Measurements from ENCODE around the gene TRIM63. TPM values are rescaled to one million over a fixed set of nuclear protein-coding genes. Genes with fewer than 3 reads are reported as not detected.
"Not testable (repeated sequence)": the region's sequence is repeated elsewhere in the genome, so short reads cannot be mapped to it uniquely, and the experiment has no call there.

The TRIM63 gene
- total RNA-seq (2014; rRNA removed; shearing (Covaris generic)): not detected in 2 replicates
- polyA plus RNA-seq (2014; cell fraction: nucleus; rRNA removed): not detected in 2 replicates

GRCh38 chr1:26067432-26067911 is at the start of gene TRIM63:
TSS of gene TRIM63 (minus strand) at chr1:26067630. CDS start at chr1:26067494, 136 bp downstream.
- no peak for DNase-seq (ENCODE audit: extremely low read depth, low read depth)

GRCh38 chr1:26114165-26114927 is 46.9 kb upstream of the TRIM63 start:
- DNase-seq (ENCODE audit: extremely low read depth, low read depth): no peak

- no peak for DNase-seq (ENCODE audit: extremely low read depth, low read depth)
Measured at GRCh38 chr1:26112407-26112775, 45.0 kb upstream of the TRIM63 start.

GRCh38 chr1:26111530-26112406 is 44.3 kb upstream of the TRIM63 start, which contains the start of gene PDIK1L:
TSS of gene PDIK1L (plus strand) at chr1:26111824. CDS start at chr1:26114309, 2,485 bp downstream.
- peak; percentile 88 for DNase-seq (ENCODE audit: extremely low read depth, low read depth)

- DNase-seq (ENCODE audit: extremely low read depth, low read depth): no peak
Measured at GRCh38 chr1:26110731-26111529, 43.5 kb upstream of the TRIM63 start.

GRCh38 chr1:26109229-26110164 is 42.1 kb upstream of the TRIM63 start:
- no peak for DNase-seq (ENCODE audit: extremely low read depth, low read depth)

- DNase-seq (ENCODE audit: extremely low read depth, low read depth): not testable (repeated sequence)
Measured at GRCh38 chr1:26105226-26105548, 37.8 kb upstream of the TRIM63 start.

GRCh38 chr1:26102526-26102925 is 35.1 kb upstream of the TRIM63 start:
- DNase-seq (ENCODE audit: extremely low read depth, low read depth): no peak

GRCh38 chr1:26102119-26102518 is 34.7 kb upstream of the TRIM63 start:
- no peak for DNase-seq (ENCODE audit: extremely low read depth, low read depth)

- DNase-seq (ENCODE audit: extremely low read depth, low read depth): not testable (repeated sequence)
Measured at GRCh38 chr1:26100204-26100603, 32.8 kb upstream of the TRIM63 start.

GRCh38 chr1:26099780-26100179 is 32.4 kb upstream of the TRIM63 start:
- DNase-seq (ENCODE audit: extremely low read depth, low read depth): no peak

- DNase-seq (ENCODE audit: extremely low read depth, low read depth): no peak
Measured at GRCh38 chr1:26098602-26099001, 31.2 kb upstream of the TRIM63 start.

- DNase-seq (ENCODE audit: extremely low read depth, low read depth): no peak
Measured at GRCh38 chr1:26097696-26098095, 30.3 kb upstream of the TRIM63 start.

GRCh38 chr1:26096471-26096870 is 29.0 kb upstream of the TRIM63 start:
- no peak for DNase-seq (ENCODE audit: extremely low read depth, low read depth)

- DNase-seq (ENCODE audit: extremely low read depth, low read depth): no peak
Measured at GRCh38 chr1:26094677-26095383, 27.4 kb upstream of the TRIM63 start.

GRCh38 chr1:26094076-26094669 is 26.7 kb upstream of the TRIM63 start:
- DNase-seq (ENCODE audit: extremely low read depth, low read depth): no peak

- not testable (repeated sequence) for DNase-seq (ENCODE audit: extremely low read depth, low read depth)
Measured at GRCh38 chr1:26093569-26093968, 26.1 kb upstream of the TRIM63 start.

GRCh38 chr1:26092422-26092821 is 25.0 kb upstream of the TRIM63 start:
- no peak for DNase-seq (ENCODE audit: extremely low read depth, low read depth)

- no peak for DNase-seq (ENCODE audit: extremely low read depth, low read depth)
Measured at GRCh38 chr1:26090893-26091292, 23.5 kb upstream of the TRIM63 start.

Data from NCI-H460 (cell line).